HFF-Myc (cell line): ENCODE results near the gene TRIM31.

Source experiments
- DNase-seq: peaks from one replicate; pipeline ENCODE4 v3.0.0-alpha.2; 2011; ENCODE audit warnings: low read depth; ENCODE audit errors: extremely low read depth
- H3K4me3 ChIP-seq: replicated peaks from 2 replicates; pipeline ENCODE4 v1.5.1; 2011; ENCODE audit warnings: low read depth, mild to moderate bottlenecking, control low read depth, low read length
- TF ChIP-seq, protein P1 (sequence below): IDR thresholded peaks from 2 replicates; pipeline ENCODE4 v1.5.1; 2012; ENCODE audit warnings: mild to moderate bottlenecking, low read depth, low read length, control low read depth; ENCODE audit errors: missing control alignments

Gene TRIM31

DNA sequence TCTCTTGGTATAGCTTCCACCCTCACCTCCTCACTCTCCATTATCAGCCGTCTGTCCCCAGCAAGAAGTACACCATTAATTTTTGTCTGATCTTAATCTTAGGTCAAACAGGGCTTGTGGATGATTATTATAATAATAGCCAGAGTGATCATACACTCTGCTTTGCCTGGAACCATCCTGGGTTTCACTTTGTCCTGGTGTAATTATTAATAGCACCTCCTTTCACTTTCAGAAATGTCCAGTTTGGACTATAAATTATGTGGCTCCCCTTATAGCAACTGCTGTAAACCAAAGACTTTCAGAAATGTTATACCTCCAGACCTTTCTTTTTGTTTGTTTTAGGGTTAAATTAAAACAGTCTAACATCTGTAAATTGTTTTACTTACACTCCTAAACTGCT lies 951 bp upstream of the TRIM31 start:
- no peak overlapping the region for H3K4me3 ChIP-seq
- no peak for DNase-seq
- TF ChIP-seq, protein P1, sequence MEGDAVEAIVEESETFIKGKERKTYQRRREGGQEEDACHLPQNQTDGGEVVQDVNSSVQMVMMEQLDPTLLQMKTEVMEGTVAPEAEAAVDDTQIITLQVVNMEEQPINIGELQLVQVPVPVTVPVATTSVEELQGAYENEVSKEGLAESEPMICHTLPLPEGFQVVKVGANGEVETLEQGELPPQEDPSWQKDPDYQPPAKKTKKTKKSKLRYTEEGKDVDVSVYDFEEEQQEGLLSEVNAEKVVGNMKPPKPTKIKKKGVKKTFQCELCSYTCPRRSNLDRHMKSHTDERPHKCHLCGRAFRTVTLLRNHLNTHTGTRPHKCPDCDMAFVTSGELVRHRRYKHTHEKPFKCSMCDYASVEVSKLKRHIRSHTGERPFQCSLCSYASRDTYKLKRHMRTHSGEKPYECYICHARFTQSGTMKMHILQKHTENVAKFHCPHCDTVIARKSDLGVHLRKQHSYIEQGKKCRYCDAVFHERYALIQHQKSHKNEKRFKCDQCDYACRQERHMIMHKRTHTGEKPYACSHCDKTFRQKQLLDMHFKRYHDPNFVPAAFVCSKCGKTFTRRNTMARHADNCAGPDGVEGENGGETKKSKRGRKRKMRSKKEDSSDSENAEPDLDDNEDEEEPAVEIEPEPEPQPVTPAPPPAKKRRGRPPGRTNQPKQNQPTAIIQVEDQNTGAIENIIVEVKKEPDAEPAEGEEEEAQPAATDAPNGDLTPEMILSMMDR, result no peak

DNA sequence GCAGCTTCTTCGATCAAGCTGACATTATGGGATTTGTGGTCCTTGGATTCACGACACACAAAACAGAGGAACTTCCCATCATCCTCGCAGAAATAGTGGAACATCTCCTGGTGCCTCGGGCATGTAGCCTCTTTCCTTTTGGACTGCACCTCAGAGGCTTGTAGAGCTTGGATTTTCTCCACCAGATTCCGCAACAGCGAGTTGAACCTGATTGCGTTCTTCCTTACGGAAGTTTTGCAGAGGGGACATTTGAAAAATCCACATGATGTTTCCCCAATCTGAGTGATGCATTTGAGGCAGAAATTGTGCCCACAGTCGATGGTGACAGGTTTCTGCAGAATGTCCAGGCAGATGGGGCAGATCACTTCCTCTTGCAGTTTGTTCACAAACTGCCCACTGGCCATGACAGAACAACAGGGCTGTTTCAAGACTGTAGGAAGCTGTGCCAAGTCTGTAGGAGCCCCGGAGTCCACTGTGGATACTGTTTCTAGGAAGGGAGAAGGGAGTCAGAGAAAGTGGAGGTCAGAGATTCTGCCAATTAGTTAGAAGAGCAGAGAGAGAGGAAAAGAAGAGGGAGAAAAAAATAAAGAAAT lies 392 bp downstream of the TRIM31 start:
- no peak overlapping the region for H3K4me3 ChIP-seq
- TF ChIP-seq, protein P1, result no peak
- no peak for DNase-seq

DNA sequence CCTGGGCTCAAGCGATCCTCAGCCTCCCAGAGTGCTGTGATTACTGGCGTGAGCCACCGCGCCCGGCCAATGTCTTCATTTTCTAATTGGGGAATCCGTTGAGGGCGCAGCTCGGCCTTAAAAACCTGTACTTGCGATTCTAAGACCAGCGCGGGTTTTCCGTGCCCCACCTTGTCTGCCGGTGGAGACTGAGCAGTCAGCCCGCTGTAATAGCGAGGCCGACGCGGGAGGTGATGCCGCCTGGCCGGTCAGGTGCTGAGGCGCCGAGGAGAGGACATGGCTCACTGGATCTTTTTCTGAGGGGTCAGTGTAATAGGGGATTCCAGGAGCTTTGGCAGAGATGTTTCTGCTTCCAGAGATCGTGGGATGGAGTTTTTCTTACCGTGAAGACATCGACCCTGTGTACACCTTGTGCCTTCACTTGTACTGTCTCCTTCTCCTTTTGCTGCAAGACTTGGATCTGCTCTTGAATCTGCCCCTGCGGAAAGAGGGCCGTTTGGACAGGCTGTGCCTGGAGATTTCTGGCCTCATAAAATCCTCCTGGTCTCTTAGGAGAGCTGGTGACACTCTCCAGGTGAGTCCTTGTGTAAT lies 1.5 kb downstream of the TRIM31 start:
- TF ChIP-seq, protein P1, result no peak
- H3K4me3 ChIP-seq, result no peak overlapping the region
- no peak for DNase-seq

DNA sequence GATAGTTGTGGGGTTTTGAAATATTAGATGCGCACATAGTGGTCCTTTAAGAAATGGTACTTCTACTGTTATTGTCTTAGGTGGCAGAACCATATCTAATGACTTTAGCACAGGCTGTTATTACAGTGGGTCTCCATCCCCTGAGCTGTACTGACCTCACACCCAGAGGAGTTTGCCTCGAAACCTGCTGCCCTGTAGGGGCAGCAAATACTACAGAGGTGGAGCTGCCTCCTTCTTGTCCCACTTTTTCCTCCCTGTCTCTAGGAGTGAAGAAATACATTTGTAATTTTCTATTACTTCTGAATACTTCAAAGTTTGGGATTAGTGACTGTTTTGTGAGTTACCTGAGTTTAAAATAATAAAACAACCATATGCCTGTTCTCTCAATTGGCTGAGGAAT lies 8.2 kb downstream of the TRIM31 start:
- no peak for DNase-seq
- TF ChIP-seq, protein P1, result no peak
- H3K4me3 ChIP-seq, result no peak overlapping the region

DNA sequence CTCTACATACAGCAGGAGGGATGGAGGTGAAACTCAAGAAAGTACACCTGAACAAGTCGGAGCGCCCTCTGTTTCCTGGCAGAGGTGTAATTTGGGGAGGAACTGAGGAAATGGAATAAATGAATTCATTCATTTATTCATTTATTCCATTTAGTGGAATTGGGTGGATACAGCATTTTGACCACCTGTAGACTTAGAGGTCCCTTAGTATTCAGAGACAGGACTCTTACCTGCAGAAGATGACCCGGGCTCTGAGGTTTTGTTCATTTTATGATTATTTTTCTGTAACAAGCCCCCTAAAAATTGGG lies 9.1 kb downstream of the TRIM31 start:
- TF ChIP-seq, protein P1, result no peak
- DNase-seq, result no peak
- H3K4me3 ChIP-seq, result no peak overlapping the region

DNA sequence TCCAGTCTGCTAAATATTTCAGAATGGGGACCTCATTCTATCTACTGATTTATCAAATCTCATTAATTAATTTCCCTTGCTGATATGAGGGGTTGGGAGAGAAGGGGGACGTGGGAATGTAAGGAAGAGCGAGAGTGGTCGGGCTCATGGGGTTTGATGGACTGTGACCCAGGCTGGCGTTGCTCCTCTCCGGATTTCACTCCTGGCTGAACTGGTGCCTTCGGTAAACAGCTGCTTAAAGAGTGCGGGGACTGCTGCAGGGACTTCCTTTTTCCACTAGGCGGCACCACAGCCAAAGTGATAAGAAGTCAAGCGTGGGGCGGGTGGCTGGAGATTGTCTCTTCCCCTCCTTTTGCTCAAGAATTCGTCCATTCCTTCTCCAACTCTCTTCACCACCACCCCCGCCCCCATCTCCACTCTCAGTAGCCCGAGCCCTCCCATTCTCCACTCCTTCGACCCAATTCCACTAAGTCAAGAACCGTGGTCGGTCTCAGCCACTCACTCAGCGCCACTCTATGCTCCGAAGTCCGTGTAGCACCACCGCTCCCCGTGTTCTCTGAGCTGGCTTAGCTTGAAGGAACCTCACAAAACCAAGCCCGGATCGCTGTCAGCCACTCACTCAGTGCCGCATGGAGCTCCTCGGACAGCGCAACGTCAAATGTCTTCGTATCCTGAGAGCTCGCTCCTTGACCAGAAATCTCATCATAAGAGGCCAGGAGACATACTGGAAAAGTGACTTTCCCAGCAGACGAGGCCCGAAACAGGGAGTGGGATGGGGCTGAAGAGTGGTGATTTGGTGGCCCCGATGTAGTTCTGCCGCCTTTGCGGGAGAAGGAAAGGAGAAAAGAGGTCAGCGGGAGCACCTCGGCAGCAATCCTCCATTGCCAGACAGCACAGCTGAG lies 9.7 kb downstream of the TRIM31 start:
- peak; percentile 74 for DNase-seq
- TF ChIP-seq, protein P1, result peak; percentile 95
- peak overlapping the region; percentile 28 for H3K4me3 ChIP-seq
